ENCODE results near the gene CMTM7.
"Not testable (repeated sequence)": the region's sequence is repeated elsewhere in the genome, so short reads cannot be mapped to it uniquely, and the experiment has no call there.

Gene CMTM7

GRCh38 chr3:32381922-32382321 is 9.7 kb upstream of the CMTM7 start:
- no peak for DNase-seq (ENCODE audit: low read depth in 2 of 3, low spot score in 1 of 3)

- DNase-seq (ENCODE audit: low read depth in 2 of 3, low spot score in 1 of 3) = no peak
Measured at GRCh38 chr3:32383136-32383711, 8.4 kb upstream of the CMTM7 start.

GRCh38 chr3:32384938-32385337 is 6.7 kb upstream of the CMTM7 start:
- DNase-seq (ENCODE audit: low read depth in 2 of 3, low spot score in 1 of 3) = no peak

- DNase-seq (ENCODE audit: low read depth in 2 of 3, low spot score in 1 of 3) = no peak
Measured at GRCh38 chr3:32387512-32387911, 4.1 kb upstream of the CMTM7 start.

GRCh38 chr3:32389577-32389976 is 2.1 kb upstream of the CMTM7 start:
- not testable (repeated sequence) for DNase-seq (ENCODE audit: low read depth in 2 of 3, low spot score in 1 of 3)

- peak in 1 of 3 donors; percentile 26 for DNase-seq (ENCODE audit: low read depth in 2 of 3, low spot score in 1 of 3)
Measured at GRCh38 chr3:32392536-32393302, 1.1 kb downstream of the CMTM7 start.

GRCh38 chr3:32395496-32395895 is 3.8 kb downstream of the CMTM7 start:
- no peak for DNase-seq (ENCODE audit: low read depth in 2 of 3, low spot score in 1 of 3)

GRCh38 chr3:32397941-32398340 is 6.3 kb downstream of the CMTM7 start:
- no peak for DNase-seq (ENCODE audit: low read depth in 2 of 3, low spot score in 1 of 3)

- DNase-seq (ENCODE audit: low read depth in 2 of 3, low spot score in 1 of 3) = no peak
Measured at GRCh38 chr3:32398531-32398930, 6.9 kb downstream of the CMTM7 start.

GRCh38 chr3:32399030-32399620 is 7.5 kb downstream of the CMTM7 start:
- DNase-seq (ENCODE audit: low read depth in 2 of 3, low spot score in 1 of 3) = peak in 1 of 3 donors; percentile 68

- DNase-seq (ENCODE audit: low read depth in 2 of 3, low spot score in 1 of 3) = no peak
Measured at GRCh38 chr3:32401126-32401525, 9.5 kb downstream of the CMTM7 start.

GRCh38 chr3:32401556-32402081 is 10.0 kb downstream of the CMTM7 start:
- peak in 1 of 3 donors; percentile 39 for DNase-seq (ENCODE audit: low read depth in 2 of 3, low spot score in 1 of 3)

- no peak for DNase-seq (ENCODE audit: low read depth in 2 of 3, low spot score in 1 of 3)
Measured at GRCh38 chr3:32403663-32404062, 12.0 kb downstream of the CMTM7 start.

GRCh38 chr3:32404714-32405113 is 13.1 kb downstream of the CMTM7 start:
- no peak for DNase-seq (ENCODE audit: low read depth in 2 of 3, low spot score in 1 of 3)

GRCh38 chr3:32405155-32405554 is 13.5 kb downstream of the CMTM7 start:
- no peak for DNase-seq (ENCODE audit: low read depth in 2 of 3, low spot score in 1 of 3)

- no peak for DNase-seq (ENCODE audit: low read depth in 2 of 3, low spot score in 1 of 3)
Measured at GRCh38 chr3:32405711-32406323, 14.2 kb downstream of the CMTM7 start.

- no peak for DNase-seq (ENCODE audit: low read depth in 2 of 3, low spot score in 1 of 3)
Measured at GRCh38 chr3:32406486-32407408, 15.1 kb downstream of the CMTM7 start.

- no peak for DNase-seq (ENCODE audit: low read depth in 2 of 3, low spot score in 1 of 3)
Measured at GRCh38 chr3:32410367-32411246, 19.0 kb downstream of the CMTM7 start.

GRCh38 chr3:32411442-32411841 is 19.8 kb downstream of the CMTM7 start:
- DNase-seq (ENCODE audit: low read depth in 2 of 3, low spot score in 1 of 3) = no peak

- no peak for DNase-seq (ENCODE audit: low read depth in 2 of 3, low spot score in 1 of 3)
Measured at GRCh38 chr3:32412887-32413286, 21.2 kb downstream of the CMTM7 start.

Data from stimulated activated CD4-positive, alpha-beta T cell treated with anti-CD3 and anti-CD28 coated beads, Interleukin-12 subunit alpha, Interleukin-12 subunit beta, amount 100 ng/mL, for 48 hours (primary cell).